EL (cell line): ENCODE results near the gene SYT11.
"Not testable (repeated sequence)": the region's sequence is repeated elsewhere in the genome, so short reads cannot be mapped to it uniquely, and the experiment has no call there.

Experiments used
- DNase-seq: peaks from one replicate; pipeline ENCODE4 v3.0.0-alpha.2; 2016

SYT11 gene, protein sequence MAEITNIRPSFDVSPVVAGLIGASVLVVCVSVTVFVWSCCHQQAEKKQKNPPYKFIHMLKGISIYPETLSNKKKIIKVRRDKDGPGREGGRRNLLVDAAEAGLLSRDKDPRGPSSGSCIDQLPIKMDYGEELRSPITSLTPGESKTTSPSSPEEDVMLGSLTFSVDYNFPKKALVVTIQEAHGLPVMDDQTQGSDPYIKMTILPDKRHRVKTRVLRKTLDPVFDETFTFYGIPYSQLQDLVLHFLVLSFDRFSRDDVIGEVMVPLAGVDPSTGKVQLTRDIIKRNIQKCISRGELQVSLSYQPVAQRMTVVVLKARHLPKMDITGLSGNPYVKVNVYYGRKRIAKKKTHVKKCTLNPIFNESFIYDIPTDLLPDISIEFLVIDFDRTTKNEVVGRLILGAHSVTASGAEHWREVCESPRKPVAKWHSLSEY

DNA sequence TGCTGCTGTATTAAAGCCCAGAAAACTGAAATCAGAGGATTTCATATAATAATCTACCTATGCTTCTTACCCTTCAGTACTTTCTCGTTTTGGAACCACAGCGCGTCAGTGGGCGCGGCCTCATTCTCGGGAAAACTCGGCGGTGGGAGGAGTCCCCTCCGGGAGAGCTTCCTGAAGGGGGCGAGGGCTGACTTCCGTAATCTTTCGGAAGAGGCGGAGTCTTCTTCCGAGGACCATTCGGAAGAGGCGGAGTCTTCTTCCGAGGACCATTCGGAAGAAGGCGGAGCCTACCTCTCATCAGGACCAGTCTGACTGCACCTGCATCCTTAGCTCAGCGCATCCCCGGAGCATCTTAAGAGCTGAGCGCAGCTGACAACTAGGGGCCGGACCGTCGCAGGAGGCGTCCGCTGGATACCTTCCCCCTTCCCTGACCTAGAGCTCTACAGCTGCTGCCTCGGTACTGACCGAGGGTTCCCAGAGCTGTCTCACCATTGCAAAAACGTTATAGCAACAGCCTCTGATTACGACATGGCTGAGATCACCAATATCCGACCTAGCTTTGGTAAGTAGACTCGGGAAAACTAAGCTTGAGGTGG, at the start of gene SYT11:
Gene SYT11, plus strand, starts transcription at position 334 of the 596 bp plus-strand sequence. Its CDS starts 195 bp downstream, at position 529.
- DNase-seq = peak; percentile 96

DNA sequence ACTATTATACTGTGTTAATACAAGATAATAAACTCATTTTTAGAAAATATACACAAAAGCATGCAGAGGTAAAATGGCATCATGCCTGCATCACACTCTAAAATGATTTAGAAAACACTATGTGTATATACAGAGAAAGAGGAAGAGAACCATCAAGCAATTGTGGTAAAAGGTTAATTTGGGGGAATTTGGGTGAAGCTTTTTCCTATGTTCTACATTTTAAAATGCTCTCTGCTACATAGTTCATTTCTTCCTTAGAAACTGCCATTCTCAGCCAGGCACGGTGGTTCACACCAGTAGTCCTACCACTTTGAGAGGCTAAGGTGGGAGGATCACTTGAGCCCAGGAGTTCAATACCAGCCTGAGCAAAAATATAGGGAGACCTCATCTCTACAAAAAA, 46.5 kb upstream of the SYT11 start:
- DNase-seq = no peak

DNA sequence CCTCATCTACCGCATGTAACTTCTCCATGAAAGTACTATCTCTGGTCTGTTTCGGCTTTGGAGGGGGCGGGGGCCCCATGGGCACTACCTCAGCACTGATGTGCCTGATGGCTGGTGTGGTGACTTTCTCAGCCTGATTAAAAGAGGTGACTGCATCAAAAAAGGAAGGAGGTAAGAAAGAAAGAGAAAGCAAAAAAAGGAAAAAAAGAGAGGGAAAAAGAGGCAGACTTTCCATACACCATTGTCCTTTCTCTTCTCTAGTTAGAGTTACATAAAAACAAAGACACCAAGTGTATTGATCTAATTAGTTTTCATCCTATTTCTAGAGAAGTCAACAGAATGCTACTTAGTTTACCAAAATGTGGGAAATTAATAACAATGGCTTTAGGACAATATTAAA, 45.7 kb upstream of the SYT11 start:
- DNase-seq = no peak

DNA sequence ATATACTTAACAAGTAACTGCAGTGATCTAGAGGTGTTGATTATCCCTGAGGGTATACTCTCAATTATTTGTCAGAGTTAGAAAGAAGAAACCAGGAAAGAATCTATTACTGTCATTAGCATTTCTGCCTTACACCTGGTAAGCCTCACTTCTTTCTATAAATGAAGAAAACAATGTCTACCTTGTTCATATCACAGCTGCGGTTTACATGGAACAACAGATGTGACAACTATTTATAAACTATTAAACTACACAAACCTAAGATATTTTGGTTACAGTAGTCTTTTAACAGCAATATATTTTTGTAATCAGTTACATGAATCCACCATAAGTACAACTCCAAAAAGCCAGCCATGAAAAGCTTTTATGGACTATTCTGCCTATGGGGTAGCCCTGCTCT, 43.0 kb upstream of the SYT11 start:
- DNase-seq = no peak

DNA sequence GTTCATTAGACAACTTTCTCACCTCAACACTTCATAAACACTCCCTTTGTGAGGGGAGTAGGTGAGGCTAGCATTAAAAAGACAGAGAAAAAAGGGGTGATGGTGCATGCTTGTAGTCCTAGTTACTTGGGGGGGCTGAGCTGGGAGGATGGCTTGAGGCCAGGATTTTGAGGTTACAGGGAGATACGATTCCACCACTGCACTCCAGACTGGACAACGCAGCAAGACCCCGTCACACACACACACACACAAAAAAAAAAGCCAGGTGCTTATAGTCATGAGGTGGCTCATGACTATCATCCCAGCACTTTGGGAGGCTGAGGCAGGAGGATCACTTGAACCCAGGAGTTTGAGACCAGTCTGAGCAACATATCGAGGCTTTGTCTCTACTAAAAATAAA, 31.9 kb upstream of the SYT11 start:
- no peak for DNase-seq

DNA sequence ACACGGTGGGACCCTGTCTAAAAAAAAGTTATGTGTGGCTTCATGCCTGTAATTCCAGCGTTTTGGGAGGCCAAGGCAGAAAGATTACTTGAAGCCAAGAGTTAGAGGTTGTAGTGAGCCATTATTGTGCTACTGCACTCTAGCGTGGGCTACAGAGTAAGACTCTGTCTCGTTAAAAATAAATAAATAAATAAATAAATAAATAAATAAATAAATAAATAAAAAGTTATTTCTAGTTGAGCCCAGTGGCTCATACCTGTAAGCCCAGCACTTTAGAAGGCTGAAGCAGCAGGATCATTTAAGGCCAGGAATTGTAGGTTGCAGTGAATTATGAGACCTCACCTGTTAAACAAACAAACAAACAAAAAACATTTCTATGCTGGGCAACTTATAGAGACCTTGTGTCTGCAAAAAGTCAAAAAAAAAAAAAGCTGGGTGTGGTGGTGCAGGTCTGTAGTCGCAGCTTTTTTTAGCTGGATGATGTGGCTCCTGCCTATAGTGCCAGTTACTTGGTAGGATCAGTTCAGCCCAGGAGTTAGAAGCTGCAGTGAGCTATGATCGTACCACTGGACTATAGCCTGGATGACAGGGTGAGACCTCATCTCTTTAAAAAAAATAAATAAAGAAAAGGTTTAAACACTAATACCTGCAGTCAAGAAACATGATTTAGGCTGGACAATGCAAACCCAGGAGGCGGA, 27.9 kb upstream of the SYT11 start:
- DNase-seq = no peak

DNA sequence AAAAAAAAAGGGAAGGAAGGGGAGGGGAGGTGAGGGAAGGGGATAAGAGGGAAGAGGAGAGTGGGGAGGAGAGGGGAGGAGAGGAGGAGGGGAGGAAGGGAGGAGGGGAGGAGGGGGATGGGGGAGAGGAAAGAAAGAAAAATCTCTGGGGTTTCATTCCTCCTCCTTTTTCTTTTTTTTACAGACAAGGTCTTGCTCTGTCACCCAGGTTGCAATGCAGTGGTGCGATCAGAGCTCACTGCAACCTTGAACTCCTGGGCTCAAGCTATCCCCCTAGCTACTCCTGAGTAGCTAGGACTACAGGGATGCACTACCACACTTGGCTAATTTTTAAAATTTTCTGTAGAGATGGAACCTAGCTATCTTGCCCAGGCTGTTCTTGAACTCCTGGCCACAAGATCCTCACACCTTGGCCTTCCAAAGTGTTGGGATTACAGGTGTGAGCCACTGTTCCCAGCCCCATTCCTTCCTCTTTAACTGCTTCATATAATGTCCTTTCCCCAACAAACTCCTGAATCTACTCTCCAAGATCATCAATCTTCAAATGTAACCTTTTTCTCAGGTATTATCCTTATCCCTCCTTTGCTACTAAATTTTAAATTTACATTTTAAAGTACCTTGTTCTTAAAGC, 25.6 kb upstream of the SYT11 start:
- no peak for DNase-seq

DNA sequence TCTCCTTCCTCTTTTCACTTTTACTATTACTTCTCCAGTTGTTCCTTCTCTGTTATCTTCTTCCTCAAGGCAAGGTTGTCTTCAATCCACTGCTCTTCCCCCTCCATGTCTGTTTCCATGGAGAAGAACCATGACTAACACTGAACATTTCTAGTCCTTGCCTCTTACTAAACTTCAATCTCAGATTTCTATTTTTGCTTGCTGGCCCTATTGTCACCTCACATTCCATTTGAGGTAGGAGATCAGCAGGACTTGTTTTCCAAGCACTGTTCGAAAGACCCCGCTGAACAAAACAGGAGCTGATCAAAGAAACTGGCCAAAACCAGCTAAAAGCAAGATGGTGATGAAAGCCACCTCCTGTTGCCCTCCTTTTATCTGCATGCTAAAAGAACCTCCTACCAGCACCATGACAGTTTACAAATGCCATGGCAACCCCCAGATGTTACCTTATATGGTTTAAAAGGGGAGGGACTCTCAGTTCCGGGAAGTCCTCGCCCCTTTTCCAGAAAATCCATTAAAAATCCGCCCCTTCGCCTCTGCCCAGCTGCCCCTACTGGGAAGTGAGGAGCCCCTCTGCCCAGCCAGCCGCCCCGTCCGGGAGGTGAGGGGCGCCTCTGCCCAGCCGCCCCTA, 25.0 kb upstream of the SYT11 start:
- DNase-seq = peak; percentile 23

DNA sequence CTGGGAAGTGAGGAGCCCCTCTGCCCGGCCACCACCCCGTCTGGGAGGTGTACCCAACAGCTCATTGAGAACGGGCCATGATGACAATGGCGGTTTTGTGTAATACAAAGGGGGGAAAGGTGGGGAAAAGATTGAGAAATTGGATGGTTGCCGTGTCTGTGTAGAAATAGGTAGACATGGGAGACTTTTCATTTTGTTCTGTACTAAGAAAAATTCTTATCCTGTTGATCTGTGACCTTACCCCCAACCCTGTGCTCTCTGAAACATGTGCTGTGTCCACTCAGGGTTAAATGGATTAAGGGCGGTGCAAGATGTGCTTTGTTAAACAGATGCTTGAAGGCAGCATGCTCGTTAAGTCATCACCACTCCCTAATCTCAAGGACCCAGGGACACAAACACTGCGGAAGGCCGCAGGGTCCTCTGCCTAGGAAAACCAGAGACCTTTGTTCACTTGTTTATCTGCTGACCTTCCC, 24.4 kb upstream of the SYT11 start:
- not testable (repeated sequence) for DNase-seq

DNA sequence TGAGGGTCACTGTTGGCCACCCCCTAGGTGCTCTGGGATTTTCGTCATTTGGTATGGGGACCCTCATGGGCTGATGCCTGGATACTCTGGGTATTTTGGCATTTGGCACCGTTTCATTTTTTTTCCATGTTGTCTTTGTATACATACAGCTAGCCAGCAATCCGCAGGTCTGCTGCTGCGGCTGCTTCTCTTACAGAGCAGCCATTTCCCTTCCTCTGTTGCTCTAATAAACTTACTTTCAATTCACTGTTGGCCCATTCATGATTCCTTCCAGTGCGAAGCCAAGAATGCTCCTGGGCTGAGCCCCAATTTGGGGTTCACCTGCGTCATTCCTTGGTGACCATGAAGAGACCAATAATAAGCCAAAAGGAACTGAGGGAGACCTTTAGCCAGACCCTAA, 23.8 kb upstream of the SYT11 start:
- DNase-seq = no peak

DNA sequence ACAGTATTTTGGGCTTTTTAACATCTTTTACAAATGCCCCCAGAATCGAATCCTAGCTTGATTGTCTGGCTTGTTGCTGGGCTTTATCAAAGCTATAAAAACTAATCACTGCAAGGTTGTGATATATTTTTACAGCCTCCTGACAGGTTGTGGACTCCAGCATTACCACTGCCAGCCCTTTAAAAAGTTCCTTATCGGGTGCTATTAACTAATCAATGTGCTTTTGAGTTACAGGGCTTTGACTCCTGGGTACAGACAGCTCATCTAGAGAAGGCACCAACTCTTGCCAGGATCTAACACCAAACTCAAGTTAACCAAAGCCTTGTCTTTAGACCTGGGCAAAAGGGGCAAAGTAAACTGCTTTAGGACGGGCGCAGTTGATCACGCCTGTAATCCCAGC, 19.0 kb upstream of the SYT11 start:
- no peak for DNase-seq

DNA sequence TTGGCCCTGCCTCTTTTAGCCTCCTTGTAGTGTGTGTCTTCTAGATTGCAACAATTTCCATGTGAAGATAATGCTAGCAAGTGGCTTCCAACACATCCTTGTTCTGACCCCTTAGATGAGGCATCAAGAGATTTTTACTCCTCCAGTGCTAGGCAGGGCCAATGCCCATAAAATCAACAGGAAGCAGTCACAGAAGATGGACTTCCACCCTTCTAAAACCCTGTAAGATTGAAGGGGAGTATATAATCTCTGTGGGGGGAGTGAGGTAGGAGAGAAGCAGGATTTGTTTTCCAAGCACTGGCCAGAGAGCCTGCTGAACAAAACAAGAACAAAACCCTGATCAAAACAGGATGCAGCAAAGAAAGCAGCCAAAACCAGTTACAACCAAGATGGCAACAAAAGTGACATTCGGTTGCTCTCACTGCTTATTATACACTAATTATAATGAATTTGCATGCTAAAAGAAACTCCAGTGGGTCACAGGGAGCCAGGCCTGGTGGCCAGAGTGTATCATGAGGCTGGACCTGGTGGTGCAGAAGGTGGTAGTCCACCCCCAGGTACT, 14.4 kb upstream of the SYT11 start:
- DNase-seq = no peak

DNA sequence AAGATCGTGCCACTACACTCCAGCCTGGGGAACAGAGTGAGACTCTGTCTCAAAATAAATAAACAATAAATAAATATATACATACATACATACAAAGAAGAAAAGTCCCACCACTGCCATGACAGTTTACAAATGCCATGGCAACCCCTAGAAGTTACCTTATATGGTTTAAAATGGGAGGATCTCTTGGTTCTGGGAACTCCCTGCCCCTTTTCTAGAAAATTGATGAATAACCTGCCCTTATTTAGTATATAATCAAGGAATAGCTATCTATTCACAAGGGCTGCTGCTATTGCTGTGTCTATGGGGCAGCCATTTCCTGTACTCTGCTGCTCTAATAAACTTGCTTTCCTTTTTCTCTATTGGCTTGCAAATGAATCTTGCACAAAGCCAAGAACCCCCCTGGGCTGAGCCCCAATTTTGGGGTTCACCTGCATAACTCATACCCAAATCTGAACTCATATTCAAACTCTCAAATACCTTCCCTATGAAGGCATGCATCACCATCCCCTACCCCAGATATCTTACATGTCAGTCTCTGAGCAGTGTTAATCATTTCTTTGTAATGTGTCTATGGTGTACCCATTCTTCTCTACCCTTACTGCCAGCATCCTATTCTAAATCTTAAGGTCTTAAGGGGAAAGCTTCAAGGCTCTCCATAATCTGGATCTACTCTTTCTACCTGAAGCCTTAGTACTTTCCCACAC, 11.4 kb upstream of the SYT11 start:
- DNase-seq = no peak

DNA sequence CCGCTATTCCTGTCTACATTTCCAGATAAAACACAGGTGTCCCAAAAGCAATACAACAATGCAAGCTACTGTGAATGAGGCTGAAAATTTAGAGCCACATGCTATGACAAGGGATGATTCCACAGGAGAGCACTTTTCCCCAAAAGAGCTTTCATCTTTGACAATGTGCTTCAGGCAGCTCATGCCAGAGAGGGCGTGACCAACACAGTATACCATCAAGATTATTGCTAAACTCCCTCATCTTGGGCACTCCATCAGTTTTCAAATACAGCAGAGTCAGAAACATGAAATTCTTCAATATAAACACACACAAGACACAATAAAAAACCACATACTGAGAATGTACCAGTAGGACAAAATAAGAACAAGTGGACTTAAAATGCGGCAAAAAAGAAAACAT, 9.0 kb upstream of the SYT11 start:
- no peak for DNase-seq

DNA sequence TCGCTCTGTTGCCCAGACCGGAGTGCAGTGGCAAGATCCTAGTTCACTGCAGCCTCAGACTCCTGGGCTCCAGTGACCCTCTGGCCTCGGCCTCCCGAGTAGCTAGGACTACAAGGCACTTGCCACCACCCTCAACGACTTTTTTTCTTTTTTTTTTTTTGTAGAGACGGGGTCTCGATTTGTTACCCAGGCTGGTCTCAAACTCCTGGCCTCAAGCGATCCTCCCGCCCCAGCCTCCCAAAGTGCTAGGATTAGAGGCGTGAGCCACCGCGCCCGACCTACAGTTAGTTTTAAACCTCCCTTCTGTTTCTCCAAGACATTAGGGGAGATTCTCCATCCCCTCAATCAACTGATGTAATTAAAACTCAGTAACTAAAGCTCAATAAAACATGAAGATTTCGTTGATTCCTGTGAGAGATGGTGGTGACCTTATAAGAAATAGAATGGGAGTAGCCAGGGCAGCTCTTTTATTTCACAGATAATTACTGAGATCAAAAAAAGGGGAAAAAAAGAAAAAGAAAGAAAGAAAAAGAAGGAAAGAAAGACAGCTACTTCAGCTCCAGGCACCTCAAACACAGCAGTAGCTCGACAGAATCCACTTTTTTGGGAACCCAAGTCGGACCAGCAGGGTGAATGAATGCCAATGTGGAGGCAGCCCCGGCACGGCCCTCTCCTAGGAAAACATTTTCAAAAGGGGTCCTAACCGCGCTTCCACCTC, 3.0 kb upstream of the SYT11 start:
- no peak for DNase-seq

DNA sequence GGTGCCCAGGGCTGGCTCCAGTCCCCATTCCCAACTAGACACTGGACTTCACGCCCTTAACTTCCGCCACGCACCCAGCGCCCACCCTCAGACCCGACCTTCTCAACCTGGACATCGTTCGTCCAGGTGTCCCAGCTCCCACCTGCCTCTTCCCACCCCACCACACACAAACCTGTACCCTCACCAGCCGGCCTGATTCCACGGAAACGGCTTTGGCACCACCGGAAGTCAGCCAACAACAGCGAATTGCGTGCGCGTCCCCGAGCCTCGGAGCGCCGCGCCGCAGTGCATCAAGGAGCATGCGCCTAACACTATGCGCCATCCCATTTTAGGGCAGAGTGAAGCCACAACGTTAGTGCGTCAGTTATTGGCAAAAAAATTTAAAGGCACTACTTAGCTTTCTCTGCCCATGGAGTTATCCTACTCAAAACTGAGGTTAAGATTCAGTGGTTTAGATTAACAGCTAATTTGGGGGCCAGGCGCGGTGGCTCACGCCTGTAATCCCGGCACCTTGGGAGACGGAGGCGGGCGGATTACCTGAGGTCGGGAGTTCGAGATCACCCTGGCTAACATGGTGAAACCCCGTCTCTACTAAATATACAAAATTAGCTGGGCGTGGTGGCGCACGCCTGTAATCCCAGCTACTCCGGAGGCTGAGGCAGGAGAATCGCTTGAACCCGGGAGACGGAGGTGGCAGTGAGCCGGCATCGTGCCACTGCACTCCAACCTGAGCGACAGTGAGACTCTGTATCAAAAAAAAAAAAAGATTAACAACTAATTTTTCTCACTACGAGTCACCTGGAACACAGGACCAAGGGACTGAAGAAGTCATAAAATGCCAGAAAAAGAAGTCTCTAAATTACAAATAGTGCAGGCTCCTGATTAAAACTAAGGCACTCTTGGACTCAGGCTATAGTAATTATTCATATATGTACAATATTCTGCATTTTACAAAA, 2.1 kb upstream of the SYT11 start, which contains the start of gene GON4L:
Gene GON4L, minus strand, starts transcription at position 240 of the 956 bp plus-strand sequence. CDS start 3,434 bp downstream, outside the sequence.
- peak; percentile 91 for DNase-seq

DNA sequence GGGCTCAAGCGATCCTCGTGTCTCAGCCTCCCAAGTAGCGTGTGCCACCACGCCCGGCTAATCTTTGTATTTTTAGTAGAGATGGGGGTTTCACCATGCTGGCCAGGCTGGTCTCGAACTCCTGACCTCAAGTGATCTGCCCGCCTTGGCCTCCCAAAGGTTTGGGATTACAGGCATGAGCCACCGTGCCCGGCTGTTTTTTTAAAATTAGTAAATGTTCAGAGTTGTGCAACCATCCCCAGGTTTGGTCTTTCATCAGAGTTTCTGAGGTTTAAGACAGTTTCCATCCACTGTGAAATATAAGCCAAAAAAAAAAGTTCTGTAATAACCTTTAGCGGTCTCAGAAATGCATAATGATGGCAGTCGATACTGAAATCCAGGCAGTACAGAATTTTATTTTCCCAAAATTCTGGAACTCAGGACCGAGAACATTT, 550 bp upstream of the SYT11 start:
- no peak for DNase-seq

DNA sequence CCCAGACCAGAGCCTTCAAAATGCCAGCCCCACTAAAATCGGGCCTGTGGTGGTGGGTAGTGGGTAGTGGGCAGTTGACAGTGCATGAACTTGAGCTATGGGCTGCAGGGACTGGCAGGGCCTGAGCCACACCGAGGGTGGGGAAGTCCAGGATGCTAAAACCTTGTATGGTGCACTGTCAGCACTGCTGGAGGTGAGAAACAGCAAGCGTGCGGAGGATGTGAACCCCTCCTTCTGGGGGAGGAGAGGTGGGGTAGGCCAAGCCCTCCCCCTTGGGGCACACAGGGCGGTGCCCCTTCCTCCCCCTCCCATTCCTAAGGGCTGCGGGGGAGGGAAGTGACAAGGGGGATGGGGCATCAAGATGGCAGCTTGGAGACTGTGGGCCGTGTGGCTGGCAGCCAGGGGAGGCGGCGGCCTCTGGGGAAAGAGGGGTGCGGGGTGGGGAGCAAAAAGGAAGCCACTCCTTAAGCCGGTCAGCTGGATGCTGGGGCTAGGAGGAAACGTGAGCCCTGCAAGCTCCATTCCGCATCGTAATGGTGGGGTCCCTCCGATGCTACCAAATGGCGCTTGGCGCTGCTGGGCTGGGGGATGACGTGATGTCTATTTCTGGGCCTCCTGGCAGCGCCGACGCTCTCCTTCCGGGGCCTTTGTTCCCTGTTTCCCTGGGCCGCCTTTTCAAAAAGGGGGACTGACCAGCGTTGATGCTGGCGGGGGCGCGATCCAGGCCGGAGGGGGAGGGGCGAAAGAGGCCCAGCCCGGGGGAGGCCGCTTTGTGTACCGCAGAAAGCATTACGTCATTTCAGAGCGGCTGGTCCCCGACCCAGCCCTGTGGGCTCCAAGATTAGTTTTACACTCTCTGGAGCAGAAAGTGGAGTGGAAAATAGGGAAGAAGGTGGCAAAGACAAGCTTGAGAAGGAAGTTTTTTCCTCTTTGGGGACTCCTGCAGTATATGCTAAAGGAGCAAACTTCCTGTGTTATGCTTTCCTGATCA, 809 bp downstream of the SYT11 start:
- peak; percentile 85 for DNase-seq
